Measurements from ENCODE around the gene TCF7. TPM values are rescaled to one million over a fixed set of nuclear protein-coding genes. Genes with fewer than 3 reads are reported as not detected.

TCF7 gene
- total RNA-seq, 1 donor from 2014 or later, result 2.8 TPM

Other genes with a start within 250 kb of the TCF7 start
- 34.1 TPM for gene C5orf15, start 146.1 kb upstream of the TCF7 start, total RNA-seq
- 458 TPM for gene VDAC1, start 109.7 kb upstream of the TCF7 start, total RNA-seq
- 458 TPM for gene SKP1, start 62.3 kb downstream of the TCF7 start, total RNA-seq
- 149 TPM for gene PPP2CA, start 111.4 kb downstream of the TCF7 start, total RNA-seq

Measured in Right ventricle myocardium inferior (tissue), 1 donor.